Right lobe of liver (tissue), 4 donors: ENCODE measurements around the gene EVC.

Experiments
- CTCF ChIP-seq, 4 donors: fragments of 200-600 bp in 3 of 4; fragments of 450-650 bp in 1 of 4; IDR thresholded peaks; one replicate each; pipeline versions ENCODE4 v1.5.1 to v1.8.0; 2016 to 2022; ENCODE audit warnings: antibody characterized with exemption in 4 of 4, mild to moderate bottlenecking in 2 of 4
- POLR2A ChIP-seq: fragments of 450-650 bp; IDR thresholded peaks from one replicate; pipeline ENCODE4 v1.6.1; 2017; ENCODE audit warnings: antibody characterized with exemption, mild to moderate bottlenecking
- donor health status: DM: no; HTN: no; CAD: no.
- donor health status: DM: no; HTN: no; CAD: no.
- donor health status: DM: no; HTN: yes; CAD: no.

GRCh38 chr4:5735463-5735862 lies 24.5 kb downstream of the EVC start:
- no peak for TF ChIP-seq CTCF (IDR thresholded peaks at IDR 0.05)
- TF ChIP-seq POLR2A, result no peak
